Trophoblast cell (in vitro differentiated cells and primary cell): ENCODE measurements around the gene DYNC1H1.
"Not testable (repeated sequence)": the region's sequence is repeated elsewhere in the genome, so short reads cannot be mapped to it uniquely, and the experiment has no call there.

ENCODE experiments used
- DNase-seq, 2 donors: peaks; one replicate each; pipeline ENCODE4 v3.0.0-alpha.2; 2016
- H2AFZ ChIP-seq: 2 replicates; pipeline ENCODE4 v1.6.1; 2013; ENCODE audit warnings: low read length, moderate library complexity, mild to moderate bottlenecking; ENCODE audit not compliant: insufficient read depth, poor library complexity
- H2AK5ac ChIP-seq: 2 replicates; pipeline ENCODE4 v1.6.1; 2013; ENCODE audit warnings: mild to moderate bottlenecking, low read length
- H2BK120ac ChIP-seq: 2 replicates; pipeline ENCODE4 v1.6.1; 2013; ENCODE audit warnings: low read length, mild to moderate bottlenecking, moderate library complexity; ENCODE audit not compliant: insufficient read depth, poor library complexity
- H2BK12ac ChIP-seq: 2 replicates; pipeline ENCODE4 v1.6.1; 2013; ENCODE audit warnings: mild to moderate bottlenecking, low read length, moderate library complexity
- H2BK5ac ChIP-seq: 2 replicates; pipeline ENCODE4 v1.6.1; 2013; ENCODE audit warnings: low read length, low read depth, moderate library complexity, mild to moderate bottlenecking; ENCODE audit not compliant: poor library complexity
- H3K14ac ChIP-seq: 2 replicates; pipeline ENCODE4 v1.6.1; 2013; ENCODE audit warnings: mild to moderate bottlenecking, low read length
- H3K18ac ChIP-seq: 2 replicates; pipeline ENCODE4 v1.6.1; 2013; ENCODE audit warnings: mild to moderate bottlenecking, low read length
- H3K23ac ChIP-seq: 2 replicates; pipeline ENCODE4 v1.6.1; 2013; ENCODE audit warnings: low read length
- H3K27ac ChIP-seq: 2 replicates; pipeline ENCODE4 v1.5.1; 2013; ENCODE audit warnings: low read depth, mild to moderate bottlenecking, inconsistent platforms, low read length, moderate library complexity
- H3K27me3 ChIP-seq: 2 replicates; pipeline ENCODE4 v1.6.1; 2013; ENCODE audit warnings: inconsistent platforms, mild to moderate bottlenecking, low read length, moderate library complexity; ENCODE audit not compliant: insufficient read depth
- H3K36me3 ChIP-seq, 2 experiments: 1 replicate in 1 of 2; 2 replicates in 1 of 2; pipeline ENCODE4 v1.6.1; 2013; ENCODE audit warnings: low read length in 2 of 2, mild to moderate bottlenecking in 2 of 2, moderate library complexity in 1 of 2; ENCODE audit not compliant: insufficient read depth in 2 of 2, control insufficient read depth in 1 of 2
- H3K4ac ChIP-seq: 2 replicates; pipeline ENCODE4 v1.6.1; 2013; ENCODE audit warnings: low read depth, mild to moderate bottlenecking, low read length, moderate library complexity
- H3K4me1 ChIP-seq, 2 experiments: 1 replicate in 1 of 2; 2 replicates in 1 of 2; pipeline ENCODE4 v1.6.1; 2013; ENCODE audit warnings: low read length in 2 of 2, mild to moderate bottlenecking in 2 of 2, moderate library complexity in 1 of 2; ENCODE audit not compliant: insufficient read depth in 2 of 2, control insufficient read depth in 1 of 2
- H3K4me2 ChIP-seq: 2 replicates; pipeline ENCODE4 v1.6.1; 2013; ENCODE audit warnings: inconsistent platforms, mild to moderate bottlenecking, low read length, moderate library complexity
- H3K4me3 ChIP-seq: 2 replicates; pipeline ENCODE4 v1.5.1; 2013; ENCODE audit warnings: mild to moderate bottlenecking, low read depth, low read length, inconsistent platforms
- H3K79me1 ChIP-seq: one replicate; pipeline ENCODE4 v1.6.1; 2013; ENCODE audit warnings: low read length
- H3K79me2 ChIP-seq: 2 replicates; pipeline ENCODE4 v1.6.1; 2013; ENCODE audit warnings: low read length, mild to moderate bottlenecking; ENCODE audit not compliant: control insufficient read depth, insufficient read depth, poor library complexity
- H3K9ac ChIP-seq: 2 replicates; pipeline ENCODE4 v1.6.1; 2013; ENCODE audit warnings: mild to moderate bottlenecking, low read length
- H3K9me3 ChIP-seq: 2 replicates; pipeline ENCODE4 v1.6.1; 2013; ENCODE audit warnings: low read depth, mild to moderate bottlenecking, control low read depth, inconsistent platforms, low read length; ENCODE audit not compliant: insufficient read depth
- H4K12ac ChIP-seq: 2 replicates; pipeline ENCODE4 v1.6.1; 2013; ENCODE audit warnings: low read depth, mild to moderate bottlenecking, low read length, moderate library complexity
- H4K8ac ChIP-seq: 2 replicates; pipeline ENCODE4 v1.6.1; 2013; ENCODE audit warnings: low read depth, mild to moderate bottlenecking, low read length, moderate library complexity
- H4K91ac ChIP-seq: one replicate; pipeline ENCODE4 v1.6.1; 2013; ENCODE audit warnings: low read depth, mild to moderate bottlenecking, low read length, moderate library complexity
- WGBS: extraction: QIAGEN DNeasy Blood & Tissue Kit; methylation state at CpG from one replicate; pipeline ENCODE4 v1.1.7; 2013; ENCODE audit warnings: missing lambda C conversion rate; ENCODE audit not compliant: insufficient read length, insufficient coverage; ENCODE audit errors: extremely low coverage; 5-methylcytosine and 5-hydroxymethylcytosine counted together

DYNC1H1 gene

DNA sequence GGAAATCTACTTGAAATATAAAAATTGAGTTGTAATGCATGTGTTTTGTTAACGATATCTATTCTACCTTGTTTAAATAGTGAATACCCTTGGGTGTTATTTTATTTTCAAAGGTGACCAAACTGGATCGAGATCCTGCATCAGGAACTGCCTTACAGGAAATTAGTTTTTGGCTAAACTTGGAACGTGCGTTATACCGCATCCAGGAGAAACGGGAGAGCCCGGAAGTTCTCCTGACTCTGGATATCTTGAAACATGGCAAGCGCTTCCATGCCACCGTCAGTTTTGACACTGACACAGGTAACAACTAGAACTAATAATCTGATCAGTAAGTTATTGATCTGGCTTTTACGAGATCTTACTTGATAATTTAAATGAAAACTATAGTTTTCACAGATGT, 15.9 kb downstream of the DYNC1H1 start:
- no peak overlapping the region for H3K4ac ChIP-seq
- H3K4me3 ChIP-seq: no peak overlapping the region
- no peaks in the 10 kb centered on the region for H3K79me1 ChIP-seq
- no peak overlapping the region for H4K8ac ChIP-seq
- no peaks in the 10 kb centered on the region for H3K9me3 ChIP-seq
- no peak overlapping the region for H3K27ac ChIP-seq
- H3K9ac ChIP-seq: no peak overlapping the region
- peaks cover 3 to 5% of the 10 kb centered on the region in 2 experiments for H3K4me1 ChIP-seq
- no peak overlapping the region for H4K91ac ChIP-seq
- no peak overlapping the region for H3K18ac ChIP-seq
- H2AK5ac ChIP-seq: no peak overlapping the region
- no peak overlapping the region for H2BK5ac ChIP-seq
- no peak overlapping the region for H3K23ac ChIP-seq
- H3K36me3 ChIP-seq: peaks cover 25 to 38% of the 10 kb centered on the region in 2 experiments
- DNase-seq: peak in 1 of 2 donors; percentile 34
- H3K14ac ChIP-seq: no peak overlapping the region
- H3K27me3 ChIP-seq: no peaks in the 10 kb centered on the region
- peaks cover 1% of the 10 kb centered on the region for H3K79me2 ChIP-seq
- no peak overlapping the region for H2BK120ac ChIP-seq
- H2BK12ac ChIP-seq: no peak overlapping the region
- H3K4me2 ChIP-seq: no peak overlapping the region
- H4K12ac ChIP-seq: no peak overlapping the region
- no CpG with 5 or more reads among the region's 10 CpGs for WGBS
- H2AFZ ChIP-seq: no peak overlapping the region

DNA sequence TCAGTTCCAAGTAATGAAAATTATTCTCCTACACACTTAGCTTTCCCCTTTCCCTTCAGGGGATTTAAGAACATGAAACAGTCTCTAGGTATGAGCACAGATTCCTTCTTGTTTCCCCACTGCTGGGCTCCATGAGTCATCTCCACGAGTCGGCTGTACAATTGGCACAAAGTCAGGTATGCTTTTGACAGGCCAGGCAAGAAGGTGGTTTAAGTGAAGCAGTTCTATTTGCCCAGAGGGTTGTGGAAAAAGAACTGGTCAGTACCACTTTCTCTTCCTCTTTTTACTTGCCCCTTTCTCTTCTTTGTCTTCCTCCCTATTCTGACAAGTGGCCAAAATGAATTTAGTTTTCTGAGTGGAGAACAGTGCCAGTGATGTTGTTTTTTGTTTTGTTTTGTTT, 16.3 kb downstream of the DYNC1H1 start:
- H3K18ac ChIP-seq: no peak overlapping the region
- WGBS: no CpG with 5 or more reads among the region's 2 CpGs
- no peak overlapping the region for H2BK5ac ChIP-seq
- H3K4me2 ChIP-seq: no peak overlapping the region
- peaks cover 3 to 5% of the 10 kb centered on the region in 2 experiments for H3K4me1 ChIP-seq
- H2AK5ac ChIP-seq: no peak overlapping the region
- peak; percentile 91 to 96 for DNase-seq
- no peak overlapping the region for H4K12ac ChIP-seq
- no peak overlapping the region for H3K14ac ChIP-seq
- no peak overlapping the region for H2BK12ac ChIP-seq
- H3K4me3 ChIP-seq: no peak overlapping the region
- H3K27me3 ChIP-seq: no peaks in the 10 kb centered on the region
- H3K9me3 ChIP-seq: no peaks in the 10 kb centered on the region
- no peak overlapping the region for H3K9ac ChIP-seq
- peaks cover 28 to 41% of the 10 kb centered on the region in 2 experiments for H3K36me3 ChIP-seq
- H3K4ac ChIP-seq: no peak overlapping the region
- H2BK120ac ChIP-seq: no peak overlapping the region
- H3K79me2 ChIP-seq: no peaks in the 10 kb centered on the region
- H3K79me1 ChIP-seq: no peaks in the 10 kb centered on the region
- no peak overlapping the region for H3K23ac ChIP-seq
- H4K91ac ChIP-seq: no peak overlapping the region
- H2AFZ ChIP-seq: no peak overlapping the region
- no peak overlapping the region for H3K27ac ChIP-seq
- no peak overlapping the region for H4K8ac ChIP-seq

DNA sequence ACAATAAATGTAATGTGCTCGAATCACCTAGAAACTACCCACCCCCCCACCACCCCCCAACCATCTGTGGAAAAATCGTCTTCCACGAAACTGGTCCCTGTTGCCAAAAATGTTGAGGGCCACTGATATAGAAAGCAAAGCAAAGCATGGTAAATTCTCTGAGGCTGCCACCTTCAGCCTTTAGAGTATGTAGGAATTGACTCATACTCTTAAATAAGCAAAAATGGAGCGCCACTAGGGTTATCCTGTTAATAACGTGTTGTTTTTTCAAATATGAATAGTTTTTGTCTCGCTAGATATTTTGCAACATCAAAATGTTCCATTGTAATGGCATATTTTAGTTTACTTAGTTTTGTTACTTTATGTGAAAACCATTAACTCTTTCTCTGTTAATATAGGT, 18.2 kb downstream of the DYNC1H1 start:
- no peaks in the 10 kb centered on the region for H3K79me1 ChIP-seq
- no peak overlapping the region for H4K8ac ChIP-seq
- no peak overlapping the region for H3K9ac ChIP-seq
- WGBS: no CpG with 5 or more reads among the region's 6 CpGs
- H3K79me2 ChIP-seq: no peaks in the 10 kb centered on the region
- H3K36me3 ChIP-seq: peaks cover 39 to 53% of the 10 kb centered on the region in 2 experiments
- H4K12ac ChIP-seq: no peak overlapping the region
- no peak overlapping the region for H3K18ac ChIP-seq
- no peak overlapping the region for H3K14ac ChIP-seq
- H2BK5ac ChIP-seq: no peak overlapping the region
- no peak overlapping the region for H3K4me2 ChIP-seq
- no peak overlapping the region for H2AK5ac ChIP-seq
- DNase-seq: no peak
- H3K4me1 ChIP-seq: peaks cover 3 to 5% of the 10 kb centered on the region in 2 experiments
- H3K4me3 ChIP-seq: no peak overlapping the region
- H3K4ac ChIP-seq: no peak overlapping the region
- no peaks in the 10 kb centered on the region for H3K27me3 ChIP-seq
- H2AFZ ChIP-seq: no peak overlapping the region
- H2BK120ac ChIP-seq: no peak overlapping the region
- no peak overlapping the region for H2BK12ac ChIP-seq
- no peak overlapping the region for H3K27ac ChIP-seq
- no peak overlapping the region for H3K23ac ChIP-seq
- no peaks in the 10 kb centered on the region for H3K9me3 ChIP-seq
- no peak overlapping the region for H4K91ac ChIP-seq

DNA sequence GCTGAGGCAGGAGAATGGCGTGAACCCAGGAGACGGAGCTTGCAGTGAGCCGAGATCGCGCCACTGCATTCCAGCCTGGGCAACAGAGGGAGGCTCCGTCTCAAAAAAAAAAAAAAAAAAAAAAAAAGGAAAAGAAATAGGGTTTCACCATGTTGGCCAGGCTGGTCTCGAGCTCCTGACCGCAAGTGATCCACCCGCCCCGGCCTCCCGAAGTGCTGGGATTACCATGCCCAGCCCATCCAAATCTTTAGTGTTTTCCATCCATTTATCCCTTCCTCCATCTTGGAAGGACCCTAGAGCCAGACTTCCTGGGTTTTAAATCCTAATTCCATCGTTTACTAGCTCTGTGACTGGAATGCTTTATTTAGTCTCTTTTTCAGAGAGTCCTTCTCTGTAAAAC, 20.5 kb downstream of the DYNC1H1 start:
- not testable (repeated sequence) for H2BK12ac ChIP-seq, H3K4me2 ChIP-seq, H2AFZ ChIP-seq, H3K9ac ChIP-seq, H3K4ac ChIP-seq, H4K91ac ChIP-seq, H2BK120ac ChIP-seq, H3K27ac ChIP-seq, DNase-seq, H3K4me1 ChIP-seq, H3K14ac ChIP-seq, H4K8ac ChIP-seq, H3K27me3 ChIP-seq, H3K4me3 ChIP-seq, H3K79me2 ChIP-seq, H3K18ac ChIP-seq, H3K23ac ChIP-seq, H3K9me3 ChIP-seq, H4K12ac ChIP-seq, H2AK5ac ChIP-seq, H2BK5ac ChIP-seq, H3K79me1 ChIP-seq
- peaks cover 52 to 62% of the 10 kb centered on the region in 2 experiments for H3K36me3 ChIP-seq
- WGBS: no CpG with 5 or more reads among the region's 12 CpGs
